MM.1S (cell line): ENCODE data around the gene MYZAP.

ENCODE experiments used
- DNase-seq: peaks from one replicate; pipeline ENCODE4 v3.0.0-alpha.2; 2015
- H2AFZ ChIP-seq: fragments of 300-600 bp; sonication (generic); 2 replicates; pipeline ENCODE4 v1.6.0; 2016; ENCODE audit warnings: antibody characterized with exemption, low read length
- H3F3A ChIP-seq: fragments of 300-600 bp; sonication (generic); 2 replicates; pipeline ENCODE4 v1.6.1; 2016; ENCODE audit warnings: mild to moderate bottlenecking, antibody characterized with exemption, low read length, moderate library complexity, mixed read lengths; ENCODE audit not compliant: insufficient read depth
- H3K27ac ChIP-seq: fragments of 300-600 bp; sonication (generic); 2 replicates; pipeline ENCODE4 v1.5.1; 2016; ENCODE audit warnings: mild to moderate bottlenecking, low read length
- H3K27me3 ChIP-seq: fragments of 300-600 bp; sonication (generic); replicated peaks from 2 replicates; pipeline ENCODE4 v1.6.0; 2016; ENCODE audit warnings: low read length; ENCODE audit not compliant: insufficient read depth
- H3K36me3 ChIP-seq: fragments of 300-600 bp; sonication (generic); replicated peaks from 2 replicates; pipeline ENCODE4 v1.6.1; 2016; ENCODE audit warnings: mild to moderate bottlenecking, low read length, mixed read lengths; ENCODE audit not compliant: insufficient read depth
- H3K4me1 ChIP-seq: fragments of 300-600 bp; sonication (generic); 2 replicates; pipeline ENCODE4 v1.6.1; 2016; ENCODE audit warnings: low read length, mixed read lengths
- H3K4me2 ChIP-seq: fragments of 300-600 bp; sonication (generic); 2 replicates; pipeline ENCODE4 v1.6.0; 2016; ENCODE audit warnings: low read depth, low read length
- H3K4me3 ChIP-seq: fragments of 300-600 bp; sonication (generic); 2 replicates; pipeline ENCODE4 v1.5.1; 2016; ENCODE audit warnings: low read length, mixed read lengths
- H3K79me2 ChIP-seq: fragments of 300-600 bp; sonication (generic); 2 replicates; pipeline ENCODE4 v1.6.1; 2016; ENCODE audit warnings: mixed run types, low read length, mixed read lengths
- H3K9ac ChIP-seq: fragments of 300-600 bp; sonication (generic); 2 replicates; pipeline ENCODE4 v1.6.1; 2016; ENCODE audit warnings: low read length, mixed read lengths
- H3K9me2 ChIP-seq: fragments of 300-600 bp; sonication (generic); replicated peaks from 2 replicates; pipeline ENCODE4 v1.6.1; 2016; ENCODE audit warnings: mild to moderate bottlenecking, low read length, mixed read lengths; ENCODE audit not compliant: insufficient read depth
- H3K9me3 ChIP-seq: fragments of 300-600 bp; sonication (generic); replicated peaks from 2 replicates; pipeline ENCODE4 v1.6.1; 2016; ENCODE audit warnings: mild to moderate bottlenecking, low read length, mixed read lengths; ENCODE audit not compliant: insufficient read depth
- H4K20me1 ChIP-seq: fragments of 300-600 bp; sonication (generic); 2 replicates; pipeline ENCODE4 v1.6.1; 2016; ENCODE audit warnings: mild to moderate bottlenecking, low read length, moderate library complexity, mixed read lengths; ENCODE audit not compliant: insufficient read depth
- CTCF ChIP-seq: fragments of 300-600 bp; sonication (generic); IDR thresholded peaks from 2 replicates; pipeline ENCODE4 v1.5.1; 2016; ENCODE audit warnings: antibody characterized with exemption, low read length, mixed read lengths
- EZH2 ChIP-seq: fragments of 300-600 bp; sonication (generic); optimal IDR thresholded peaks from 2 replicates; pipeline ENCODE3; 2017; ENCODE audit warnings: low read depth, mild to moderate bottlenecking, antibody characterized with exemption, low read length, mixed read lengths
- EZH2phosphoT487 ChIP-seq: fragments of 300-600 bp; sonication (generic); IDR thresholded peaks from 2 replicates; pipeline ENCODE4 v1.6.1; 2018; ENCODE audit warnings: antibody characterized with exemption, low read length

Gene MYZAP

DNA sequence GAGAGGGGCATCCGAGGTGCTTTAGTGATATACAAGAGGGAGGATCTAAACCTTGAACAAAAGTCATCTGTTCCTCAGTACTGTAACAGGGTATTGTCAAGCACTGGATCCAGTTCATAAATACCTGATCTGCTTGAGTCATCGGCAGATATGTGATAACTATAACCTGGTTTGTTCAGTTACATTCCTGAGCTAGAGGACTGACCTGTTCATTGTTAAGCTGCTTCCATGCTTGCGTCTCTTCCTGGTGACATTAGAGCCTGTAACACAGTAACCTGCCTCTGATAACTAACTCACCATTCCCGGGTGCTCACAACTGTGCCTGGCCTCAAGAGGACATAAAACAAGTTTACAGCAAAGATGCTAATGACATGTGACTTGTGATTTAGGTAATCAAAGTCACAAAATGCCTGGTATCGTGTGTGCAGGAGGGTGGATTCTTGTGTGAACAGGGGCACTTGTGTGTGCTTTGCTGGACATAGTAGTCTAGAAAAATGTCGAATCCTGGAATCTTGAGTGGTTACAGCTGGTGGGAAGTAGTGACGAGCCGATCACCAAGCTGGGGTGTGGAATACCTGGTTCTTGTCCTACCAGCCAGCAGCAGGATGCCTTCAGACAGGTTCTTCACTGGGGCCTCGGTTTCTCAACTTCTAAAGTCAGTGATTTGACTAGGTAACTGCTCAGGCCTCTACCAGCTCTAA, 83.9 kb downstream of the MYZAP start:
- H3K4me3 ChIP-seq: no peak overlapping the region
- no peak overlapping the region for H3K27ac ChIP-seq
- no peaks in the 10 kb centered on the region for H3K36me3 ChIP-seq
- TF ChIP-seq EZH2phosphoT487 (no peak), CTCF (no peak), EZH2 (no peak)
- no peaks in the 10 kb centered on the region for H3K9me3 ChIP-seq
- no peak overlapping the region for H3K9ac ChIP-seq
- no peak overlapping the region for H3K4me2 ChIP-seq
- no peaks in the 10 kb centered on the region for H3K27me3 ChIP-seq
- no peaks in the 10 kb centered on the region for H4K20me1 ChIP-seq
- H3K79me2 ChIP-seq: no peaks in the 10 kb centered on the region
- no peaks in the 10 kb centered on the region for H3F3A ChIP-seq
- H2AFZ ChIP-seq: no peak overlapping the region
- H3K4me1 ChIP-seq: peaks cover 6% of the 10 kb centered on the region; the same call in 1 of the 2 replicates
- DNase-seq: no peak
- H3K9me2 ChIP-seq: no peaks in the 10 kb centered on the region

- Histone ChIP-seq H4K20me1 (no peaks in the 10 kb centered on the region), H3K4me1 (peaks cover 9% of the 10 kb centered on the region; the same call in 1 of the 2 replicates), H3K27me3 (no peaks in the 10 kb centered on the region), H3F3A (no peaks in the 10 kb centered on the region), H3K36me3 (no peaks in the 10 kb centered on the region), H3K9me2 (no peaks in the 10 kb centered on the region), H2AFZ (no peak overlapping the region), H3K9ac (no peak overlapping the region), H3K9me3 (no peaks in the 10 kb centered on the region), H3K4me3 (no peak overlapping the region), H3K4me2 (no peak overlapping the region), H3K79me2 (no peaks in the 10 kb centered on the region), H3K27ac (no peak overlapping the region)
- TF ChIP-seq EZH2 (no peak), EZH2phosphoT487 (no peak), CTCF (no peak)
- DNase-seq: no peak
Measured at GRCh38 chr15:57676585-57676984, 84.9 kb downstream of the MYZAP start.

- Histone ChIP-seq H3K9ac (no peak overlapping the region), H3K9me3 (no peaks in the 10 kb centered on the region), H3K4me2 (no peak overlapping the region), H3K36me3 (no peaks in the 10 kb centered on the region), H4K20me1 (no peaks in the 10 kb centered on the region), H3K4me1 (peaks cover 9% of the 10 kb centered on the region; the same call in 1 of the 2 replicates), H3K9me2 (no peaks in the 10 kb centered on the region), H3F3A (no peaks in the 10 kb centered on the region), H3K4me3 (no peak overlapping the region), H3K27me3 (no peaks in the 10 kb centered on the region), H3K79me2 (no peaks in the 10 kb centered on the region), H2AFZ (no peak overlapping the region), H3K27ac (no peak overlapping the region)
- TF ChIP-seq EZH2phosphoT487 (no peak), CTCF (no peak), EZH2 (no peak)
- no peak for DNase-seq
Measured at GRCh38 chr15:57677204-57677603, 85.5 kb downstream of the MYZAP start.
